Astrocyte of the spinal cord (primary cell): ENCODE measurements around the gene ATP4A.

ENCODE experiments used
- DNase-seq: peaks from one replicate; pipeline ENCODE4 v3.0.0; 2011; ENCODE audit warnings: low read depth, low spot score
- H3K4me3 ChIP-seq: 2 replicates; pipeline ENCODE4 v1.5.1; 2011; ENCODE audit warnings: low read depth, mild to moderate bottlenecking, low read length, moderate library complexity
- CTCF ChIP-seq: IDR thresholded peaks from 2 replicates; pipeline ENCODE4 v1.5.1; 2012; ENCODE audit warnings: low read depth, mild to moderate bottlenecking, low read length, inconsistent platforms
- in situ Hi-C: cut with HindIII; loops from 2 replicates; pipeline ENCODE4 v1.10.0; 2017; ENCODE audit warnings: low sequenced_read_pairs

The ATP4A gene

GRCh38 chr19:35506011-35506410 lies 57.4 kb downstream of the ATP4A start:
- no peak for DNase-seq
- H3K4me3 ChIP-seq = no peak overlapping the region
- in situ Hi-C loops = no loop called here
- no peak for TF ChIP-seq CTCF

GRCh38 chr19:35502751-35503150 lies 60.7 kb downstream of the ATP4A start:
- H3K4me3 ChIP-seq = no peak overlapping the region
- no peak for DNase-seq
- no peak for TF ChIP-seq CTCF
- in situ Hi-C loops = no loop called here

GRCh38 chr19:35501684-35502083 lies 61.8 kb downstream of the ATP4A start:
- no peak overlapping the region for H3K4me3 ChIP-seq
- TF ChIP-seq CTCF = no peak
- DNase-seq = no peak
- in situ Hi-C loops = no loop called here

- TF ChIP-seq CTCF = no peak
- H3K4me3 ChIP-seq = no peak overlapping the region
- in situ Hi-C loops = no loop called here
- DNase-seq = no peak
Measured at GRCh38 chr19:35500611-35501010, 62.8 kb downstream of the ATP4A start.
